SK-N-MC (cell line): ENCODE results near the gene MYO16.

ENCODE experiments used
- EZH2 ChIP-seq: fragments of 200-600 bp; sonication (generic); IDR thresholded peaks from one replicate; pipeline ENCODE4 v1.6.1; 2017; ENCODE audit warnings: antibody characterized with exemption
- POLR2AphosphoS5 ChIP-seq: IDR thresholded peaks from 2 replicates; pipeline ENCODE4 v1.6.1; 2012; ENCODE audit warnings: mild to moderate bottlenecking, low read depth, low read length, borderline replicate concordance

DNA sequence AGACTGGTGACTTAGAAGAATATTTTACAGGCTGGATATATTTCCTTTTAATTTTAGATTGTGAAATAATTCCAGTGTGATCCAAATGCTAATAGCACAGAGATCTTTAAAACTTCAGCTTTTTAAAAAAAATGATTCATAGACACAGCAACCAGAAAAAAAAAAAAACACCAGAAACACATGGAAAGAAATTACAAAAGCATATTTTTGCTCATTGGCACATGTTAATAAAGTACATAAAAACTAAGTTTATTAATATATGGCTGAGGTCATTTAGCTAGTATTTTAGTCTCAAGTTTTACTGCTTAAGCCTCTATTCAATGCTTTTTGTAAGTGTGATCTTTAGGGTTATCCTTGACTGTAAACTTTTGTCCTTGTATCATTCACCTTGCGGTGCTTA, 577 bp downstream of the MYO16 start:
- TF ChIP-seq POLR2AphosphoS5, result no peak
- no peak for TF ChIP-seq EZH2
